SK-N-SH (cell line): ENCODE measurements around the gene WHRN.

Source experiments
- CHD2 ChIP-seq: fragments of 150-350 bp; IDR thresholded peaks from 2 replicates; pipeline ENCODE4 v1.6.1; 2018; ENCODE audit warnings: low read length; ENCODE audit not compliant: partially characterized antibody
- EP300 ChIP-seq, 2 experiments: IDR thresholded peaks; 2 replicates each; pipeline versions ENCODE4 v1.4.0 to v1.6.1; 2012; ENCODE audit warnings: borderline replicate concordance in 1 of 2, low read depth in 1 of 2, low read length in 1 of 2
- EZH2phosphoT487 ChIP-seq: fragments of 200-600 bp; sonication (generic); IDR thresholded peaks from 2 replicates; pipeline ENCODE4 v1.6.1; 2017; ENCODE audit warnings: low read depth, mixed run types, mild to moderate bottlenecking, antibody characterized with exemption, moderate library complexity, borderline replicate concordance
- FOSL2 ChIP-seq: IDR thresholded peaks from 2 replicates; pipeline ENCODE4 v1.4.0; 2012; ENCODE audit warnings: low read depth, mild to moderate bottlenecking, moderate library complexity, borderline replicate concordance
- GABPA ChIP-seq: IDR thresholded peaks from 2 replicates; pipeline ENCODE4 v1.4.0; 2012; ENCODE audit warnings: low read depth, mild to moderate bottlenecking
- POLR2AphosphoS5 ChIP-seq: IDR thresholded peaks from 2 replicates; pipeline ENCODE4 v1.6.1; 2012; ENCODE audit warnings: low read depth, low read length
- SMC3 ChIP-seq: IDR thresholded peaks from 2 replicates; pipeline ENCODE4 v1.6.1; 2012; ENCODE audit warnings: low read depth, low read length, improper control_type of control experiment
- TAF1 ChIP-seq: IDR thresholded peaks from 2 replicates; pipeline ENCODE4 v1.6.1; 2012; ENCODE audit warnings: low read depth, mild to moderate bottlenecking, low read length, moderate library complexity, borderline replicate concordance
- TEAD4 ChIP-seq: IDR thresholded peaks from 2 replicates; pipeline ENCODE4 v1.4.0; 2012; ENCODE audit warnings: mild to moderate bottlenecking, borderline replicate concordance; ENCODE audit not compliant: insufficient read depth
- YY1 ChIP-seq: IDR thresholded peaks from 2 replicates; pipeline ENCODE4 v1.4.0; 2012; ENCODE audit warnings: low read depth, mild to moderate bottlenecking
- TF ChIP-seq, protein P1 (sequence below): IDR thresholded peaks from 2 replicates; pipeline ENCODE4 v1.4.0; 2012; ENCODE audit warnings: low read depth
- TF ChIP-seq, protein P2 (sequence below): fragments of 200-600 bp; sonication (generic); IDR thresholded peaks from 2 replicates; pipeline ENCODE4 v1.6.1; 2017; ENCODE audit warnings: antibody characterized with exemption, mild to moderate bottlenecking, moderate library complexity
- TF ChIP-seq, protein P3 (sequence below): fragments of 150-350 bp; IDR thresholded peaks from 2 replicates; pipeline ENCODE4 v1.6.1; 2017; ENCODE audit warnings: antibody characterized with exemption, low read length, low read depth, borderline replicate concordance

DNA sequence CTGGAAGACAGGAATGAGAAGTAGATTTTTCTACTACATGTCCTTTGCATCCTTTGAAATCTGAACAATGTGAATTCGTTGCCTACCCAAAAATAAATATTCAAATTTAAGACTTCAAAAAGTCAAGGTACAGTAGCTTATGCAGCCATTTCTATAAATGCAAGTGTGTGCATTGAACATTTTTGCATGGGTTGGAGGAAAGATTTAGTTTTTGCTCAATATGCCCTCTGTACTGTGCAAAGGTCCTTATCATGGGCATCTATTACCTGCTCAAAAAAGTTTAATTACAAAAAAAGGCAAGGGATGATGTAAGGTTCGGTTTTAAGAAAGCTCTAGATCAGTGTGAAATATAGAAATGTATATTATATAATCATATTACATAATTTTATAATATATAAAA lies 140.1 kb downstream of the WHRN start:
- no peak for TF ChIP-seq EZH2phosphoT487
- TF ChIP-seq, protein P1, sequence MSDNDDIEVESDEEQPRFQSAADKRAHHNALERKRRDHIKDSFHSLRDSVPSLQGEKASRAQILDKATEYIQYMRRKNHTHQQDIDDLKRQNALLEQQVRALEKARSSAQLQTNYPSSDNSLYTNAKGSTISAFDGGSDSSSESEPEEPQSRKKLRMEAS, result no peak
- TF ChIP-seq, protein P2, sequence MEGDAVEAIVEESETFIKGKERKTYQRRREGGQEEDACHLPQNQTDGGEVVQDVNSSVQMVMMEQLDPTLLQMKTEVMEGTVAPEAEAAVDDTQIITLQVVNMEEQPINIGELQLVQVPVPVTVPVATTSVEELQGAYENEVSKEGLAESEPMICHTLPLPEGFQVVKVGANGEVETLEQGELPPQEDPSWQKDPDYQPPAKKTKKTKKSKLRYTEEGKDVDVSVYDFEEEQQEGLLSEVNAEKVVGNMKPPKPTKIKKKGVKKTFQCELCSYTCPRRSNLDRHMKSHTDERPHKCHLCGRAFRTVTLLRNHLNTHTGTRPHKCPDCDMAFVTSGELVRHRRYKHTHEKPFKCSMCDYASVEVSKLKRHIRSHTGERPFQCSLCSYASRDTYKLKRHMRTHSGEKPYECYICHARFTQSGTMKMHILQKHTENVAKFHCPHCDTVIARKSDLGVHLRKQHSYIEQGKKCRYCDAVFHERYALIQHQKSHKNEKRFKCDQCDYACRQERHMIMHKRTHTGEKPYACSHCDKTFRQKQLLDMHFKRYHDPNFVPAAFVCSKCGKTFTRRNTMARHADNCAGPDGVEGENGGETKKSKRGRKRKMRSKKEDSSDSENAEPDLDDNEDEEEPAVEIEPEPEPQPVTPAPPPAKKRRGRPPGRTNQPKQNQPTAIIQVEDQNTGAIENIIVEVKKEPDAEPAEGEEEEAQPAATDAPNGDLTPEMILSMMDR, result no peak
- TF ChIP-seq POLR2AphosphoS5, result no peak
- no peak for TF ChIP-seq EP300 (IDR thresholded peaks at IDR 0.05; ENCODE audit: borderline replicate concordance in 1 of 2, low read depth in 1 of 2, low read length in 1 of 2)
- TF ChIP-seq TEAD4, result no peak
- no peak for TF ChIP-seq TAF1
- no peak for TF ChIP-seq CHD2
- no peak for TF ChIP-seq GABPA
- no peak for TF ChIP-seq FOSL2
- TF ChIP-seq, protein P3, sequence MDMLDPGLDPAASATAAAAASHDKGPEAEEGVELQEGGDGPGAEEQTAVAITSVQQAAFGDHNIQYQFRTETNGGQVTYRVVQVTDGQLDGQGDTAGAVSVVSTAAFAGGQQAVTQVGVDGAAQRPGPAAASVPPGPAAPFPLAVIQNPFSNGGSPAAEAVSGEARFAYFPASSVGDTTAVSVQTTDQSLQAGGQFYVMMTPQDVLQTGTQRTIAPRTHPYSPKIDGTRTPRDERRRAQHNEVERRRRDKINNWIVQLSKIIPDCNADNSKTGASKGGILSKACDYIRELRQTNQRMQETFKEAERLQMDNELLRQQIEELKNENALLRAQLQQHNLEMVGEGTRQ, result no peak
- TF ChIP-seq SMC3, result no peak
- no peak for TF ChIP-seq YY1
